Hematopoietic multipotent progenitor cell treated with erythropoietin and hydrocortisone succinate and interleukin-3 and kit ligand, for 17 days (in vitro differentiated cells): Measurements from ENCODE around the gene LHX3.

Experiments
- DNase-seq: peaks from one replicate; pipeline ENCODE4 v3.0.0-alpha.2; 2015; ENCODE audit warnings: low spot score

The LHX3 gene

DNA sequence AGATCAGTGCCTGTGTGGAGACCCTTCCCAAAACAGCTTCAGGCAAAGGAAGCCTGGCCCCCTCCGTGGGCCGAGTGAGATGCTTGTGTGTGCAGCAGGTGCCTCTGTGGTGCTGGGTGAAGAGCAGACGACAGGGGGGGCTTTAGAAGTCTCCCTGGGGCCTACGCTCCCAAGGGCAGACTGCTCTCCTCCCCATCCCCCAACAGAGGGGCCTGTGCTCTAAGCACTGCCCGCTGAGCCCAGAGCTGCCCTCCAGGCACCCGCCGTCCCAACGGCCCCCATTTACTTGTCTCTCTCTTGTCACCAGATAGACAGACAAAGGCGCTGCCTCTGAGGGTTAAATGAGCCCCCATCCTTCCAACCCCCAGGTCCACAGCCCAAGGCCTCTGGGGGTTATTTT lies 2.7 kb upstream of the LHX3 start:
- no peak for DNase-seq

- no peak for DNase-seq
Measured at GRCh38 chr9:136206602-136207275, 1.8 kb upstream of the LHX3 start.

- DNase-seq = no peak
Measured at GRCh38 chr9:136205707-136205992, 722 bp upstream of the LHX3 start.

GRCh38 chr9:136204145-136204805 lies 653 bp downstream of the LHX3 start:
- DNase-seq = no peak

DNA sequence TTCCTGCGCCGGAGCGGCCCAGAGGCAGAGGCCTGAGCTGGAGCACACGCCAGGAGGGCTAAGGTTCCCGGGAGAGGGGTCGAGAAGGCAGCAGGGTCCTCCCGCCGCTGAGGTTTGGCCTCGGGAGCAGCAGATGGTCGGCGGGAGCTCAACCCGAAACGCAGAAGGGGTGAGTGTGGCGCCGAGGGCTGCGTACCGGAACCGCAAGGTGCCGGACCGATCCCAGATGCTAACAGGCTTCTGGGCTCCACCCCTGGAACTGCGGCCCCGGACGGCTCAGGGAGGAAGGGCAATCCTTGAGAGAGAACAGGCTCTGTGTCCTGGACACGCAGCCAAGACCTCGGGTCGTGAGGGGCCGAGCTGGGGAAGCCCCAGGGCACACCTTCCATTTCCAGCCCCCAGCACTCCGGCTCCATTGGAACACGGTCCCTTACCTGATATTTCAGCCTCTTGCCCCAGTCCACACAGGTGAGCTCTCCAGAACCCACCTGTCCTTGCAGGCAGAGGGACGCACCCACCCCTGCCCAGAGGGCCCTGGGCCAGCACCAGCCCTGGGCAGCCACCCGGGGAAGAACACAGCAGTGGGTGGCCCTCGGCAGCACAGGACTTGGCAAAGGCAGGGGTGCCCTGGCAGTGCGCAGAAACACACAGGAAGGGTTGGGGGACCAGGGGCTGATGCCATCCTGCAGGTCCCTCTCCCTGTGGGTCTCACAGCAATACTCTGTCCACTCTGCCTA lies 1.4 kb downstream of the LHX3 start:
- DNase-seq = no peak

DNA sequence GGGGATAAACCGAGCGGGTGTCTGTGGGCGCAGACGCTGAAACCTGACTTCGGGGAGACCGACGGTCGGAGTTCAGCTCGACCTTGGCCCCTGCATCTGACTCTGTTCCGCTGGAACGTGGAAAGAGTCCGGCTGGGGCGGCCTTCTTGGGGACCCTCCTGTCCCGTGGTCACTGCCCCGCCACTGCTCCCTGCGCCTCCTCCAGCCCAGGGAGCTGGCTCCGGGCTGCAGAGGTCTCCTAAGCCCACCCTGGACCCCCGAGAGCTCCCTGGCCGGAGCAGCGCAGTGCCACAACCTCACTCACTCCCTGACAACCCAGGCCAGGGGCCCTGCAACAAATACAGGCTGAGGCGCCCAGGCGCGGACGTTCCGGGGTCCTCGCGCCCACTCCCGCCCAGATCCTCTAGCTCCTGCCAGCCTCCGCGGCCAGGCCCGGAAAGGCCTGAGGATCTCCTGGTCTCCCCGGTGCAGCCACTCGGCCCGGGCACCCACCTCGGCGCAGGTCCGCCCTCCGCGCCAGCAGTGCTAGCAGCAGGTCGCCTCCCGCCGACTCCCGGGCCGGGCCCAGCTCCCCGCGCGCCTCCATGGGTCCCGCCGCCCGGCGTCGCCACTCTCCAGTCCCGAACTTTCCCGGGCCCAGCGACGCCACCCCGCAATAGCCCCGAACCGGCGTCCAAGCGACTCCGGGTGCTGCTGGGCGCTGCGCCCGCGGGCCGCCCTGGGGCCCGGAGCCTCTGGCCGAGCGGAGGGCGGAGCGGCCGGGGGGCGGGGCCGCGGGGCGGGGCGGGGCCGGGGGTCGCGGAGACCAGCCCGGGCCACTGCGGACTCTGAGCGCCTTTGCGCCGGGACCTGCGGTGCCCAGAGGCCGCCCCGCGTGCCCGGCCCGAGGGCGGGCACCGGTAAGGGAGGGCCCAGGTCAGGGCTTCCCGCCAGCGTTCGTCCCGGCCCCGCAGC lies 2.2 kb downstream of the LHX3 start:
- DNase-seq = no peak

DNA sequence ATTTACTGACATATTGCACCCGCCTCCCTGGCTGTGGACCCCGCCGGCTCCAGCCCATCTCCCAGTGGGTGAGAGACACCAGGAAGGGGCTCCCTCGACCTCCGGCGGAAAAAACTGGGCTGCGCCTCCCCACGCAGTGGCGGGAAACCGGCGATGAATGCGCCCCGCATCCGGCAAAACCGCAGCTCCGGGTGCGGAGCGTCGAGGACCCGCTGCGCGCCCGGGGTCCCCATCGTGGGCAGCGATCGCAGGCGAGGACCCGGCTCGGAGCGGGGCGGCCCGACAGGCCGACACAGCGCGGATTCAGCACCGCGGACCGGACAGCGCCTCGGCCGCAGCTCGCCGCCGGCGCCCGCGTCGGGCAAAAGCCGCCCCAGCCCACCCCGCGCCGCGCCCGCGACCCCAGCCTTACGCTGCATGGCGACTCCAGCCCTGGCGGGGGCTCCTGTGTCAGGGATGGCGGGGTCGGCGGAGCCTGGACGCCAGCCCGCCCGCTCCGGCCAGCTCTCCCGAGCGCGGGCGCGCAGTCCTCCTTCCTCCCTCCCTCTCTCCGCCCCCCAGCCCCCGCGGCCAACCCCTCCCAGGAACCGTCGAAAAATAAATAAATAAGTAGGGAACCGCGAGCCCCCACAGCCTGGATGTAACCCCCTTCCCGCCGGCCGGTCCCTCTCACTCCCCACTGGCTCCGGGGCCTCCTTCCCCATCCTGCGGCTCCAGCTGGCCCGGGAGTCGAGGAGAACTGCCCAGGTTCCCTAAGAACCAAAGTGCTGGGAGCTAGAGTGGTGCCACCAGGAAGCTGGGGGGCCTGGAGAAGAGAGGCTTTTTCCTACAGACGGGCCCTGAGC lies 3.1 kb downstream of the LHX3 start:
- no peak for DNase-seq

- DNase-seq = no peak
Measured at GRCh38 chr9:136201174-136201573, 3.8 kb downstream of the LHX3 start.

DNA sequence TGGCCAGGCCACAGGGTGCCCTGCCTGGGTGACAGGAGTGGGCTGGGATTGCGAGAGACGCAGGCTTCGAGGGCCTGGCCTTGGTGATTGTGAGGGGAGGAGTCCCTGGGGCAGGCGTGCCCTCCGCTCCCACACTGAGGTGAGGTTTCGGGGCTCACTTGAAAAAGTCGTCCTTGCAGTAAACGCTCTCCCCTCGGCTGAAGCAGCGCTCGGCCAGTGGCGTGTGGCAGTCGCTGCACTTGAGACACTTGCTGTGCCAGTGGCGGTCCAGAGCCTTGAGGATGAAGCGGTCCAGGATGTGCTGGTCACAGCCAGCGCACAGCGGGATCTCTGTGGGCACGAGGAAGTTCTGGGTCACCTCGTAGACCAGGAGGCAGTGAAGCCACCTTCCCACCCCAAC lies 4.5 kb downstream of the LHX3 start:
- DNase-seq = no peak

GRCh38 chr9:136199391-136200288 lies 5.3 kb downstream of the LHX3 start:
- no peak for DNase-seq

DNA sequence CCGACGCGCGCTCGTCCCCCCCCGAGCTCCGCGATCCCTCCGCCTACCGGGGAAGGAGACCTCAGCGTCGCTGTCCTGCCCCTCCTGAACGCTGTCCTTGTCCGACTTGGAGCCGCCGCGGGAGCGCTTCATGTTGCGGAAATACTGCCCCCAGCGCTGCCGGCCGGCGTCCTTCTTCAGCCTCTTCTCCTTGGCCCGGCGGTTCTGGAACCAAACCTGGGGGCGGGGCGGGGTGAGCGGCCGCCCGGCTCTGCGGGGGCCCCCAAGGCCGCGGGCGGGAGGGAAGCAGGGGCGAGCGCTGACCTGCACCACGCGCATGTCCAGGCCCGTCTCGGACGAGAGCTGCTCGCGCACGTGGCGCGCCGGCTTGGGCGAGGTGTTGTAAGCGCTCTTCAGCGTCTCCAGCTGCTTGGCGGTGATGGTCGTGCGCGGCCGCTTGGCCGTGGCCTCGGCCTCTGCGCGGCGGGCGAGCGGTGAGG lies 6.3 kb downstream of the LHX3 start:
- no peak for DNase-seq

GRCh38 chr9:136197930-136198604 lies 6.9 kb downstream of the LHX3 start:
- no peak for DNase-seq

DNA sequence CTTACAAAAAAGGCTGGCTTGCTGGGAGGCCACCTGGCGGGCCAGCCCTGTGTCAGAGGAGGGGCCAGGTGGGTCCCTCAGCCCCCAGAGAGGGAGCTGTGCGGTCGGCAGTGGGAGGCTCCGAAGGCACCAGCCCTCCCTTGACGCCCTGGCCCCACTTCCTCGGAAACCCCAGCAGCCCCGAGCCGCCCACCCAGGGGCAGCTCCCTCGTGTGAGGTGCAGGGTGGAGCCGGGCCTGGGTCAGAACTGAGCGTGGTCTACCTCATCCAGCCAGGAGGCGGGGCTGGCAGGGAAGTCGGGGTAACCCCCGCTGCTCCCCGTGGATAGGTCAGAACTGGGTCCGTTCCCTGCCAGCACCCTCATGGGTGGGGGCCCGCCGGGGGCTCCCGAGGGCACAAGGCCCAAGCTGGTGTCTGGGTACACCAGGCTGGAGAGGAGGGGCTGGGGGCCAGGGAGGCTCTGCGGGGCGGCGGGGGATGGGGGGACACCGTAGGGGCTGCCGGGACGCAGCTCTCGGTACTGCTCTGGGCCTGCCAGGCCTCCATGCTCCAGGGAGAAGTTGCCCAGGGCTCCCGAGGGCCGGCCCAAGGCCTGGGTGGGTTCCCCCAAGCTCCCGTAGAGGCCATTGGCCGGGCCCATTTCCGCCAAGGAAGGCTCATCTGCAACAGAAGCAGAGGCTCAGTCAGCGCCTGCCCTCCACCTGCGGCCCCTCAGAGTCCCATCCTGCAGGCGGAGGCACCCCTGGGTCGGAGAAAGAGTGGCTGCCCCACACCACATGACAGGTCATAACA lies 7.6 kb downstream of the LHX3 start:
- no peak for DNase-seq

DNA sequence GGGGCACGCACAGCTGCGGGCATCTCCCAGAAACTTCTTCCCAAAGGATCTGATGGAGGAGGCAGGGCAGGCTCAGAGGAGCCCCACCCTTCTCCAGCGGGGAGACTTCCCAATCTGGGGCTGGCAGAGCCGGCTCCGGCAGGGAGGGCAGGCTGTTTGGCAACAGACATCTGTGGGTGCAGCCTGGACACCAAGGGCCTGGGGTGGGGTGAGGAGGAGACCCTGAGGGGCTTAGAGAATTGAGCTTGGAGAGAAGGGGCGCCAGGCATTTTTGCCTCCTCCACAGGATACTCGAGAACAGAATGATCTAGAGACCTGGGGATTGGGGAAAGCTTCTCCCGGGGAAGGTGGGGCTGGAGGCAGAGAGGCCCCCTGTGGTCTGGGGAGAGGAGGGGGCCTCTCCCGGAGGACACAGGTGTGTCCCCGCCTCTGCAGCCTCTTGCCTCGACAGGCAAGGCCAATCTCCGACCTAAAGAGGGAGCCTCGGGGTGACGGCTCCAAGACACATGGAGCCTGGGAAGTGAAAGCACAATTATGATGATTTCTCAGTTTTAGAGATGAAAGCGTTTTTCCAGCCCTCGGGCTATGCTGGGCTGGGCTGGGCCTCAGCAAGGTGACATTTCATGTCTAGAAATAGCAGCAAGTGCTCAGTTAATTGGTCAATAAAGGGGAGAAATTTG lies 8.4 kb downstream of the LHX3 start:
- no peak for DNase-seq

GRCh38 chr9:136194540-136194939 lies 10.4 kb downstream of the LHX3 start:
- no peak for DNase-seq

DNA sequence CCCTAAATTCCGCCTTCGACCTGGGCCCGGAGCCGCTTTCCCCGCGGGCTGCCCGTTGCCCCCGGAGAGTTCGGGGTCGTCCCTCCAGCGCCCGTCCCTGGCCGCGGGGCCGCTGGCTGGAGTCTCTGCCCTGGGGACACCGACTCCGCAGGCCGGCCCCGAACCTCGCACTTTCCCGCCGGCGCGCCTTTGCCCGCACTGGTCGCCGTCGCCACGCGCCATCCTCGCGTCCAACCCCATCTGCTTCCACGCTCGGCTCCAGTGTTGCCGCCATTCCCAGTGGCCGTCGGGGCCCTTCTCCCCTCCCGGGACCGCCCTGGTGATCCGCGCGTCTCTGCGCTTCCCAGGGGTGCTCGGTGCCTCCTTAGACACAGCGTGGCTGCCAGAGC lies 11.0 kb downstream of the LHX3 start:
- DNase-seq = no peak

DNA sequence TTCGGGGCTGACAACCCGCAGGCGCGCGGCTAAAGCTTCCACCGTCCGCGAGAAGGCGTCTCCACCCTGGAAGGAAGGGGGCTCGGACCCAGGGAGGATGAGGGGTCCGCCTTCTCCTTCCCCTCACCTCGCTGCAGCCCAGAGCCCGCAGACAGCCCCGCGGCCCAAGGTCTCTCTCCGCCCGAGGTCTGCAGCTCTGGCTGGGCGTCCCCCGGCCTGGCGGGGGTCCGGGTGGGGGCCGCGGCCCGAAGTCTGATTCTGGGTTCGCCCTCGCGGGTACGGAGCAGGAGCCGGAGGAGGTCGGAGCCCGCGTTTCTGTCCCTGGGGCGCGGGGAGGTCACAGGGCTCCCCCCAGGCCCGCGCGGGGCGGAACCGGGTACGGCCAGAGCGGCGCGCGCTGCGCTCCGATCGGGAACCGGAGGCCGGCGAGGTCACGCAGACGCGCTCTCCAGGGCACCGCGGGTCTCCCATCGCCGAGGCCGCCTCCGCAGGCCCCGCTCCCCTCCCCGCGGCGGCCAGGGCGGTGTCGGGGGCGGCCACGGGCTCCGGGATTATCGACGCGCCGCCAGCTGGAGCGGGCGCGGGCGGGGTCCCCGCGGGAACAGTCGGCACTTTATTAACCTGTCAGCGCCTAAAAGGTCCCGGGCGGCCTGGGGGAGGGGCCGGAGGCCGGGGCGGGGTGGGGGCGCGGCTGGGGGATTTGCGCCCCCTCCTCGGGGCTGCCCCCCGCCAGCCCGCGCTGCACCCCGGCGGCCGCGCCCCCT lies 11.6 kb downstream of the LHX3 start:
- DNase-seq = peak; percentile 68
